HG03103 (cell line): ENCODE data around the gene CTSL.

ENCODE experiments used
- ATAC-seq: cut with Tn5 transposase; IDR thresholded peaks from one replicate; pipeline ENCODE4 v1.9.1; 2021; ENCODE audit warnings: low read depth; ENCODE audit not compliant: unreplicated experiment

CTSL gene

GRCh38 chr9:87699835-87700234, 26.1 kb upstream of the CTSL start:
- no peak for ATAC-seq

- no peak for ATAC-seq
Measured at GRCh38 chr9:87701491-87701890, 24.4 kb upstream of the CTSL start.

GRCh38 chr9:87701931-87702421, 23.9 kb upstream of the CTSL start:
- no peak for ATAC-seq

GRCh38 chr9:87702921-87703320, 23.0 kb upstream of the CTSL start:
- no peak for ATAC-seq

GRCh38 chr9:87703636-87704276, 22.2 kb upstream of the CTSL start:
- no peak for ATAC-seq

GRCh38 chr9:87704342-87704741, 21.6 kb upstream of the CTSL start:
- ATAC-seq: no peak

GRCh38 chr9:87706066-87706739, 19.7 kb upstream of the CTSL start:
- no peak for ATAC-seq

- no peak for ATAC-seq
Measured at GRCh38 chr9:87707805-87708506, 18.0 kb upstream of the CTSL start.

GRCh38 chr9:87708546-87708945, 17.4 kb upstream of the CTSL start:
- no peak for ATAC-seq

- no peak for ATAC-seq
Measured at GRCh38 chr9:87708986-87709728, 16.8 kb upstream of the CTSL start.

- no peak for ATAC-seq
Measured at GRCh38 chr9:87710443-87710842, 15.5 kb upstream of the CTSL start.

- no peak for ATAC-seq
Measured at GRCh38 chr9:87711857-87712800, 13.8 kb upstream of the CTSL start.

GRCh38 chr9:87712801-87713277, 13.1 kb upstream of the CTSL start:
- ATAC-seq: no peak

GRCh38 chr9:87713278-87713987, 12.5 kb upstream of the CTSL start:
- ATAC-seq: no peak

- ATAC-seq: no peak
Measured at GRCh38 chr9:87713988-87714330, 12.0 kb upstream of the CTSL start.

- no peak for ATAC-seq
Measured at GRCh38 chr9:87714819-87715218, 11.1 kb upstream of the CTSL start.

GRCh38 chr9:87716141-87716540, 9.8 kb upstream of the CTSL start:
- no peak for ATAC-seq

GRCh38 chr9:87717456-87717855, 8.5 kb upstream of the CTSL start:
- no peak for ATAC-seq

- ATAC-seq: no peak
Measured at GRCh38 chr9:87718231-87718630, 7.7 kb upstream of the CTSL start.
